HTR-8/SVneo (cell line): Measurements from ENCODE around the gene MYO15B.

Experiments used
- DNase-seq: peaks from one replicate; pipeline ENCODE4 v3.0.0; 2011; ENCODE audit warnings: low spot score, mixed read lengths; ENCODE audit not compliant: insufficient read length
- FAIRE-seq: peaks from 2 replicates; lab custom pipeline; 2011; peaks lifted over from hg19 to GRCh38; lab: Jason Lieb, UNC

The MYO15B gene

DNA sequence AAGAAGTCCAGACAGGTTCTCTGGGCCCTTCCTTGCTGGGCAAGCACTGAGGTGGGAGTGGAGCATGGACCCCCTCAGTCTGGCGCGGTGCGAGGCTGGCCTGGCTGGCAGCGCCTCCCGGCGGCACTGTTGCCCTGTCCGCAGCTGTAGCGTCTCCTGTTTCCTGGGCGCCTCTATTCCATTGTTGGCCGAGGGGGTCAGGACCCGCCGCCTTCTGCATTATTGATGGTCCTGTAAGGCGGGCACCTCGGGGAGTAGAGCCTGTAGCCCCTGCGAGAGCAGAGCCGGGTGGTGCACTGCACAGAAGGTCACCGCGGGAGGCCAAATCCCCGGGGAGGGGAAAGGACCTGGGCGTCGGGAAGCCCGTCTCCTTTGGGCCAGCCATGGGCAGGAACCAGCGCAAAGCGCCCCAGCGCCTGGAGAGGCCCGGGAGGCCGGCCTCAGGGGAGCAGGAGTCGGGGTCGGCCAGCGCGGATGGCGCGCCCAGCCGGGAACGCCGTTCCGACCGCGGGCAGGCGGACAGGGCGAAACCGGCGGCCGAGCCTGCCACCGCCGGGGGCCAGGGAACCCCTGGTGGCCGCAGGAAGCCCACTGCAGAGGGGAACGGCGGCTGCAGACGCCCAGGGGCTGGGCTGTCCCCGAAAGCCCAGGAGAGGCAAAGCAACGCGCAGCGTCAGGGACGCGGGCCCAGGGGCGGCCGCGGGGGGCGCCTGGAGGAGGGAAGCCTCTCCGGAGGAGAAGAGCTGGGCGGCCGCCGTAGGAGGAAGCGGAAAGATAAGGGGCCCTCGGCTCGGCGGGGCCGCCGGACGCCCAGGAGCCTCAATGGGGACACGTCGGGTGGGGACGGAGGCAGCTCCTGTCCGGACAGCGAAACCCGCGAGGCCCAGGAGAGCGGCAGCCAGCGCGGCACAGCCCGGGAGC is at the start of gene MYO15B:
Gene MYO15B, plus strand, starts transcription at position 126 of the 921 bp plus-strand sequence. Its CDS starts 258 bp downstream, at position 384.
- no peak for FAIRE-seq

DNA sequence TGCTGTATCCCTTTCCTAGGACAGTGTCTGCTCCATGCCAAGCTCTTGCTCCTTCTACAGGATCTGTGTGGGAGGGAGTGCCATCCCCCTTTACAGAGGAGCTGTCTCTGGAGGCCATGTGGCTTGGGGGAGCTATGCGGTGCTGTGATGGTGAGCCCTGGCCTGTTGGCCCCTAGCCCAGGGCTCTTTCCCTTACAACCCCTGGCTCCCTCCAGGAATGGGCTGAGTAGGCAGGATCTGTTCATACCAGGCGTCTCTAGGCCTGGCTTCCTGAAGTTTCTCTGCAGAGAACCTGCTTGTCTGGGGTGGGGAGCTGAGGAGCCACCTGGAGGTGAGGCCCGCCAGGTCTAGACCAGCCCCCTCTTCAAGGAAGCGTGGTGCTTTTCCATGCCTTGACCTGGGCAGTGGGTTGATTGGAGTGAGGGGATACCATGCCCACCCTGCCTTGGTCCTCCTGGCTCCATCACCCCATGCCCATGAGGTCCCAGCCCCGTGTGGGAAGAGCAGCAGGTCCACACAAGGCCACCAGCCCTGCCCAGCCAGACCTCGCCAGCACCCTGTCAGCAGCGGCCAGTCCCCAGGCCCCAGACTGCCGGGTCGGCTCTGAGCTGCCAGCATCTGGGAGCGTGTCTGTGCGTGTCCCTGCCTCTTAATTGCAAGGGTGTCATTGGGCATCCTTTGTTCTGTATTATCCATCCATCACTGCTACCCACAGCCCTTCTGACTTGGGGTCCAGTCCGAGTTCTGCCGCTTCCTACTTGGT is 47.5 kb upstream of the MYO15B start:
- DNase-seq (no peak), FAIRE-seq (peak; percentile 55)

More for the DNA sequence above, at the start of gene MYO15B:
- DNase-seq, result no peak

DNA sequence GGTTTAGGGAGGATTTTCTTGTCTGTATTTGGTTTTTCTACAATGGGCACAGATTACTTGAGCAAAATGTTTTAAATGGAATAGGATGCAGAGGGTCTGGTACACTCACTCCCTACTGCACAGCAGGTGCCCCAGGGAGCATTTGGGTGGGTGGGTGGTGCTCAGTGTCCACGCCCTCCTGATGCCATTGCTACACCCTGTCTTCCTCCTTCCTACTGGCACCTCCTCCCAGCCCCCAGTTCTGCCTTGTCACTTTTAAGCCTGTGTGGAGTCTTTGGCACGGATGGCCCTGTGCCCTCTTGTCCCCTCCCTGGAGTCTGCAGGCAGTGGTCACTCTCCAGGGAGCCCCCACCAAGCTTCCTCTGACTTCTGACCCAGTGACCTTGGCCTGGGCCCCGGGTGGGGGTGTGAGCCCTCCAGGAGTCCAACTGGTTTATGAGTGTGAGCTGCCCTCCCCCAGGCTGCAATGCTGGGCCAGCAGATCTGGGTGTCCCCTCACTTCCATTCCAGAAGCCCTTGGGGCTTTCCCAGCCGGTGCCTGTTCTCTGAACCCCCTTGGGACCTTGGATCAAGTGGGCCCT is 46.6 kb upstream of the MYO15B start:
- FAIRE-seq (no peak), DNase-seq (no peak)

DNA sequence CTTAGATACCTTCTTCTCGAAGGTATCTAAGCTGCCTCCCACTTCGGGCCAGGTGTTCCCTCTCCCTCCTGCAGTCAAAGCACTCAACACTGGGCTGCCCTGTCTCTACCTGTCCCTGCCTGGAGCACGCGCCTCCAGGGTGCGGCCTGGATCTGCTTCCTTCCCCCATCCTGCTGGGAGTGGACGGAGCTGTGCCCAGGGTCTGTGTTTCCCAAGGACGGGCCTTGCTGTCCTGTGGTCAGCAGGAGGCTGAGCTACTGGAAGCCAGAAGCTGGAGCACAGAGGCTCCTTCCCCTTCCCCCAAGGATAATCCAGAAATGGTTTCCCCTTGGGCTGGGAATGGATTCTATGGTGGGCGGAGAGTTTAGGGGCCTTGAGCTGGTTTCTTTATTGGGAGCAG is 45.4 kb upstream of the MYO15B start:
- DNase-seq (no peak), FAIRE-seq (no peak)

DNA sequence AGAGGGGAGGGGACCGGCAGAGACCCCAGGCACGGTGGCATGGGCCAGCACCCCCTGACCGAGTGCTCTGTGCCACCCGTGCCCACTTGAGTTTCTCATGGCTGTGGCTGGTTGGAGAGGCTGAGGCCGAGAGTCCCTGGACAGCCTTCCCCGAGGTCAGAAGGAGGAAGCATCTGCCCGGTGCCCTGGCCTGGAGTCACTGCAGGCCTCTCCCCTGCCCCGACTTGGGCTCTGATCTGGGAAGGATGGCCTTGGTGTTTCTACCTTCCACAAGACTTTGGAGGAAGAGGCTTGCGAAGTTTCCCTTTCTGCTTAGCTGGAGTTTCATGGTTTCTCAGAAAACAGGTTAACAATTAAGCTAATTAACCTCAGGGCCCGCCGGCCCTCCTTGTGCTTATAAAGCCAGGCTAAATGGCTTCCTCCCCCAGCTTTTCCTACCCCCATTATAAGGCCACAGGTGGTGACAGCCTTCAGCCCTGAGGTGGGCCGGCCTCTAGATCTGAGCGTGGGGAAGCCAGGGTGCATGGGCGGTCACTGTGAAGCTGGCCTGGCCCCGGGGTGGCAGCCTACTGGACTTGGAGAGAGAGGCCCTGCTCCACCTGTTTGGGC is 44.8 kb upstream of the MYO15B start:
- FAIRE-seq, result no peak

DNA sequence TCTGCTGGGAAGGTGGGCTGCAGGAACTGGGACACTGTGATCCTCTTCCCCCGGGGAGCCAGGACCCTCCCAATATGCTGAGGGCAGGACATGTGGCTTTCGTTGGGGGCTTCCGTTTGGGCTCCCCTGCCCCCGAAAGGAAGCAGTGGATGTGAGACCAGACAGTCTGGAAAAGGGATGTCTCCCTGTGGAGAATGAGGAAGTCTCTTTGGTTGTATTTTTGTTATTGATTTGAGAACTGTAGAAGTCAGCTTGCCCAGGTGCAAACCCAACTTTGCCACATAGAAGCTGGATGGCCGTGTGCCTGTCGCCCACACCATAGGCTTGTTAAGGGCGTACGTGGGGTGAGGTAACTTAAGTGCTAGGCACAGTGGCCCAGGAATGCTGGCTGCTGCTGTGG is 43.4 kb upstream of the MYO15B start:
- DNase-seq (no peak), FAIRE-seq (peak; percentile 54)

More for the DNA sequence above, 44.8 kb upstream of the MYO15B start:
- DNase-seq, result no peak

DNA sequence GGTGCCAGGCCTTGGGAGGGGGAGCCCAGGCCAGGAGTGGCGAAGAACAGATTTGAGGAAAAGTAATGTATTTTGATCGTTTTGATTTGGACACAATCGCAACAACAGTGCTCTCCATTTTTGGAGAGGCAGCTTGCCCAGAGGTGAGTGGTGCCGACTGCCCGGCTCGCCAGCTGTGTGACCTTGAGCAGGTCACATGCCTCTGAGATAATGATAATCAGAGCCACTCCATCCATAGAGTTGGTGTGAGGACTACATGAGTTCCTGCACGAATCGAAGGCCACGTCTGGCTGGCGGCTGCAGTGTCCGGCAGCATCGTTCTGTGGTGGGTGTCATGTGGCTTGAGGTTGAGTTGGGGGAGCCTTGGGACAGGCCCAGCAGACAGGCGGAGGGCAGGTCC is 41.4 kb upstream of the MYO15B start:
- DNase-seq (no peak), FAIRE-seq (no peak)

DNA sequence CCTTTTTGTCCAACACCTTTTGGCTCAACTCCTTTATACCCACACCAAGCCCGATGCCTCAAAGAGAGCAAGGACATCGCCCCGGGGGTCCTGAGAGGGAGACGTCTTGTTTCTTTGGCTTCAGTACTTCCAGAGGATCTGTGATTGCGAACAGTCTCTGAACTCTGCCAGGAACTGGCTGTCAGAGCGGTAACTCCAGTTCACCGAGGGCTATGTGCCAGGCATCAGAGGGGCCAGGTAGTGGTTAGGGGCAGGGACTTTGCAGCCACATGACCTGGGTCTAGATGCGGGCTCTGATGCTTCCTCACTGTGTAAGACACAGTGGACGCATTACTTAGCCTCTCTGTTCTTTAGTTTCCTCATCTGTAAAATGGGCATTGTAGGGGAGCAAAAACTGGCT is 40.5 kb upstream of the MYO15B start:
- FAIRE-seq, result no peak
- no peak for DNase-seq

DNA sequence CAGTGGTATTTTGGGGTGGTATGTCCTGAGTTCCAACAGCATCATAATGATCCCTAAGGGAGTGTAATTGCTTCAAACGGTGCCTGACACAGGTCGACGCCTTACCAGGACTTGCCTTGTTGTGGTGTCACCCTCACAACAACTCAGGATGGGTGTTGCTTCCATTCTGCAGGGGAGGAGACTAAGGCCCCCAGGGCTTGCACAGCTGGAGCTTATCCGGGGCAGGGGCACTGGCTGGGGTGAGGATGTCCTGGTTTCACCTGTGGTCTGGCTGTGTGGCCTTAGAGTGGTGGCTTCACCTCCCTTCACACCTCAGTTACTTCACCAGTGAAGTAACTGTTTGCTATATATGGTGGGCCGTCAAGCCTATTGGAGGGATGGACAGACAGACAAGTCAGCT is 38.8 kb upstream of the MYO15B start:
- FAIRE-seq, result peak; percentile 71

DNA sequence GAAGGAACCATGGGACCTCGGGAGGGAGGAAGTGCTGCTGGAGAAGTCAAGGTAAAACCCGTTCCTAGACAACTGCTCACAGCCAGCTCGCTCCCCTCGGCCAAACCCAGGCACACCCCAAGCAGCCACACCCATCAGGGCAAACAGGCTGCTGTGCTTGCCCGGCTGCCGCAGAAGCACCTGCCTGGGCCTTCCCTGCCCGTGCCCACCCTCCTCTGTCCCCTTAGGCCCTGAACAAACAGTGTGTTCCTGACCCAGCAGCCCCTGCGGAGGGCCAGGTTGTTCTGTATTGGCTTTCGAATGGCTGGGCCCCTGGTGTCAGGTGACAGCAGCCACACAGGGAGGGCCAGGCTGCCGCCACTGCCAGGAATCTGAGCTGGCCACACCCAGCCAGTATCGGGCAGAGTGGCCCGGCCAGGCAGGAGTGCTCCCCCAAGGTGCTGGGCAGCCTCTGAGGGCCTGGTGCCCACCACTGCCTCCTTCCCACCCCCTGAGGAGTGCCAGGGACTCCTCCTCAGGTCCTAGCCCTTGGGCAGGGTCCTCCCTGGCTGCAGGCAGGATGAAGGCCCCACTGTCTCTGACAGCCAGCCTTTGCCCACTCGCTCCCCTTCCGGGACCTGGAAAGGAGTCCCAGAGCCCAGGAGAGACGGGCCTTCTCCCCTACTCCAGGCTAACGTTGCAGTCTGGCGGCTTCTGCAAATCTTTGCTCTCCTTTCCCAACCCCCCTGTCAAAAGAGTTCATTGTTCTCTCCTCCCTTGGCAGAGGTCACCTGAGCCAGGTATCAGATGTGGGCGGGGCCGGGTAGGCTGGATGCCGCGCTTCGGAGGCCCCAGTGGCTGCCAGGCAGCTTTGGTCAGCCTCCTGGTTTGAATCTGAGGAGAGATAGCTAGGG is 38.1 kb upstream of the MYO15B start:
- FAIRE-seq (peak; percentile 78), DNase-seq (no peak)

More for the DNA sequence above, 38.8 kb upstream of the MYO15B start:
- DNase-seq, result no peak

DNA sequence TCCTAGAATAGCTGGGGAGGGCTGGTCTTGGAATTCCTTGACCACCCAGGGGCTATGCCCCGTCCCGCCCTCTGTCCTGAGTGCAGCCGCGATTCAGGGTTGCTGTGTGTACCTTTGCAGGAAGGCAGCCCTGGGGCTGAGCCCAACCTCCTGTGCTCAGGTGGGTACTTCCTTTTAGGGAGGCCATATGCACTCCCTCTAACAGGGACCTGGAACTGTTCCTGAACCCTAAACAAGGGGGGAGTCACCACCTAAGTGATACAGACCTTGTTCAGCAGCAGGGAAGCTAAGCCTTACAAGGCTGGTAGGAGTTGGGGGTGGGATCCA is 37.5 kb upstream of the MYO15B start:
- FAIRE-seq (no peak), DNase-seq (no peak)

DNA sequence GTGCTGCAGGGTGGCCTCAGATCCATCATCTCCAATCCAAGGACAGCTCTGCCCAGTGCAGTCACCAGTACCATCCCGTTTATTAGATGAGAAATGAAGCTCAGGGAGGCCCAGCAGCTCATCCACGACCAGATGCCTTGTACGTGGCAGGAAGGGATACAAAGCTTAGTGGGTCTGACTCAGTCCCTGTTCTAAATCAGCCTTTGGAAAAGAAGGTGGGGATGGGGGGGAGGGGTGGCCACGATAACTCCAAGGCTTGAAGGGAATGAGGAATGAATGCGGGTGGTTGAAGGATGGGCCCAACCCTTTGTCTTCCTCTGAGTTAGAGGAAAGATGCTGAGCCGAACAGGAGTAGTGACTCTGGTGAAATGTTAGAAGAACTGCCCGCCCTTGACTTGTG is 36.3 kb upstream of the MYO15B start:
- DNase-seq (no peak), FAIRE-seq (peak; percentile 48)

DNA sequence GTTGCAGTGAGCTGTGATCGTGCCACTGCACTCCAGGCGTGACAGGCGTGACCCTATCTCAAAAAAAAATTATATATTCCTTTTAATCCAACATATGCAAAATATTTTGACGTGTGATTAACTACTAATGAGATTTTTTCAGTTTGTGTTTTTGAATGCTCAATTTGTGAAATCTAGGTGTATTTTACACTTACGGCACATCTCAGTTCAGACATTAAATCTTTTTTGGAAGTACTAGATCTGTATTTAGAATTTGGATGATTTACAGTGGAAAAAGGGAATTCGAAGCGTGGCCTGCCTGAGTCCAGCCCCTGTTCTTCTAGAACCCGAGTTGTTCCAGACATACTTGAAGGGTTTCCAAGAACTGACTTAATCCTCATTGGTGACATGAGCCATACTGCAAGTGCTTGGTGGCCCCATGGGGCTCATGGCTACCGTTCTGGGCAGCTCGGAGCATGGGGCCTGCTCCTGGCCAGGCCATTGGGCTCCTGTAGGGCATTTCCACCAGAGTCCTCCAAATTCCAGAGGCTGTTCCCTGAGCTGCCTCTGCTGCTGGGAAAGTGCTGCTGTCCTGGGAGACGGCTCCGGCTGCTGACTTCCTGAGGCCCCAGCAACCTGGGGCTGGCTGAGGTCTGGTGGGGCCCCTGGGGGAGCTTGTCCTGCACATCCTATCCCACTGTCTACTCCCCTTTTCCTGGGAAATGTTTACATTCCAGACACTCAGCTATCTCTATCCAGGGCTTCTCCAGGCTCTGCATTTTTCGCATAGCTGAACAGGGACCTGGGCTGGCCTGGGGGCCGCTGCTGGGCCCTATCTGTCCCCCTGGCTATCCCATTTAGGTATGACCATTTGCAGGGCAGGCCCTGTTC is 34.9 kb upstream of the MYO15B start:
- peak; percentile 76 for DNase-seq
- FAIRE-seq, result peak; percentile 85

DNA sequence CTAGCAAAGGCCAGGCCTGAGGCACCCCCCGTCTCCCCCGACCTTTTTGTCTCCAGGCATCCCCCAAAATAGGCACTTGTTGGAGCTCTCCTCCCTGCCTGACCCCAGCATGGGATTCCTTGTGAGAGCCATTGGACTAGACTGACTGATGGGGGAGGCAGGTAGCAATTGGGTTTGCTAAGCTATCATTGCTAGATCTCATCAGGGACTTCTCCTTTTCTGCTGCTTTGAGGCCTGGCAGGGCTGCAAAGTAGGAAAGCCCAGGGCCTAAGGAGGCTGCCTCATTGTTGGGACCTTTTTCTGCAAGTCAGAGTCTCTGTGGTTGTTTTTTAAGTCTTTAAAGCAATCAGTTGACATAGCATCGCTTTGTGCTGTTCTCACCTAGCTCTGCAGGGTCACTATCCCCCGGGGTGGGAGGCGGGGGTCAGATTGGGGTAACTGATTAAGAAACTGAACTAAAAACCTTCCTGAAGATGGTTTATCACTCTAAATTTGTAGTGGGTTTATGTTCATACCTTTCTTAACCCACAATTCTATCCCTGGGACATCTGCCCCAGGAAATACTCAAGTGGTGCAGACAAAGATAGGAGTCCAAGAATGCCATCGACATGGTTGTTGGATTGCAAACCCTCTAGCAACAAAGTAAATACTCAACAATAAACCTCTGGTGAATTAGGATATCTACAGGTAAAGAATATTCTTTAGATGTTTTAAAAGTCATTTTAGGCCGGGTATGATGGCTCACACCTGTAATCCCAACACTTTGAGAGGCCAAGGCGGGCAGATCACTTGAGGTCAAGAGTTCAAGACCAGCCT is 34.1 kb upstream of the MYO15B start:
- no peak for FAIRE-seq
- DNase-seq, result no peak

DNA sequence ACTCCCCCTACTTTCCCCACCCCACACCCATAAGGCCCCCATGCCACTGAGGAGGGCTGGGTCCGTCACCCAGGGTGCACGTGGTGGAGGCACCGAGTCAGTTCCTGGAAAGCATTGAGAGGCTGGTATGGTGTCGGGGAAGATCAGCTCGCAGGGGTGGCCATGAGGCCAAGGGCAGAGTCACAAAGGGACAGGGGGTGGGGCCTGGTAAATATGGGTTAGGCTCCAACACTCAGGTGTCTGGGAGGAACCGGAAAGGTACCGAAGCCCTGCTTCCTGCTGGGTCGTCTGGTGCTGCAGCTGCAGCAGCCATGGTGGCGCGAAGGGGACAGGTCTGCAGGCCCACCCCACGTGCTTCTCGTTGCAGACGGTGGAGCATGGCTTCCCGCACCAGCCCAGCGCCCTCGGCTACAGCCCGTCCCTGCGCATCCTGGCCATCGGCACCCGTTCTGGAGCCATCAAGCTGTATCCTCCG is 31.9 kb upstream of the MYO15B start:
- no peak for FAIRE-seq

DNA sequence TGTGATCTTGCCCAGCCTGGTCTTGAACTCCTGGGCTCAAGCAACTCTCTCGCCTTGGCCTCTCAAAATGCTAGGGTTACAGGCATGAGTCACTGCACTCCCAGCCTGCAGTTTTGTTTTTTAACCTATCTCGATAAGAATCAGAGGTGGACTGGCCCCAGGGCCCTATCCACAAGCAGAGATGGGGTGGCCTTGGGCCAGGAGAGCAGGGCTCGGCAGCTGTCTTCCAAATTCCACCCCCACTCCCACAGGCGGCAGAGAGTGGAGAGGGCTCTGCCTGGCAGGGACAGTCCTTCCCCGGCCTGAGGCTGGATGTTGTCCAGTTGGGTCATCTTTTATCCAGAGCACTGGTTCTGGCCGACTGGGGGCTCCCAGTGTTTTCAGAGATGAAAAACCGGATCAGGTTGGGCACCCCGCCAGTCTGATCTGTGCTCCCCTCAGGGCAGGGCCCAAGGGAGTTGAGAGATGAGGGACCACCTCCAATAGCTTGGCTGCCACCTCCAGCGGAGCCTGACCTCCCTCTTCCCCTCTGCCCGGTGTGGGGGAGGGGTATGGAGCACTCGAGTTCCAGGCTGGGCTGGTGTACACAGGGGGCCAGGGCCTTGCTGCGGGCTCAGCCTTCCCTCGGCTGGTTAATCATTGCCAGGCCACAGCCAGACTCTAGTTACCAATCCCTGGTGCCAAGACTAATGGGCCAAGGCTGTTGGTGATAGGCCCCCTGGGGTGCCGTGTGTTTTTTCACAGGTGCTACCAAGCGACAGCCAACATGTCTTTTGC is 30.3 kb upstream of the MYO15B start:
- DNase-seq (peak; percentile 73), FAIRE-seq (peak; percentile 80)

More for the DNA sequence above, 31.9 kb upstream of the MYO15B start:
- no peak for DNase-seq
